NCI-H82 treated with DMSO at 0.1 percent for 48 hours (cell line): Measurements from ENCODE around the gene ATP6V1B1.

ENCODE experiments used
- DNase-seq: peaks from one replicate; lab custom pipeline; 2025; ENCODE audit not compliant: unreplicated experiment; lab: John Stamatoyannopoulos, UW

Gene ATP6V1B1

GRCh38 chr2:70926042-70926441, 9.7 kb upstream of the ATP6V1B1 start:
- no peak for DNase-seq

GRCh38 chr2:70927138-70927537, 8.6 kb upstream of the ATP6V1B1 start:
- DNase-seq = no peak

GRCh38 chr2:70927641-70928040, 8.1 kb upstream of the ATP6V1B1 start:
- no peak for DNase-seq

- no peak for DNase-seq
These were observed 7.3 kb upstream of the ATP6V1B1 start for GRCh38 chr2:70928366-70928765.

DNA sequence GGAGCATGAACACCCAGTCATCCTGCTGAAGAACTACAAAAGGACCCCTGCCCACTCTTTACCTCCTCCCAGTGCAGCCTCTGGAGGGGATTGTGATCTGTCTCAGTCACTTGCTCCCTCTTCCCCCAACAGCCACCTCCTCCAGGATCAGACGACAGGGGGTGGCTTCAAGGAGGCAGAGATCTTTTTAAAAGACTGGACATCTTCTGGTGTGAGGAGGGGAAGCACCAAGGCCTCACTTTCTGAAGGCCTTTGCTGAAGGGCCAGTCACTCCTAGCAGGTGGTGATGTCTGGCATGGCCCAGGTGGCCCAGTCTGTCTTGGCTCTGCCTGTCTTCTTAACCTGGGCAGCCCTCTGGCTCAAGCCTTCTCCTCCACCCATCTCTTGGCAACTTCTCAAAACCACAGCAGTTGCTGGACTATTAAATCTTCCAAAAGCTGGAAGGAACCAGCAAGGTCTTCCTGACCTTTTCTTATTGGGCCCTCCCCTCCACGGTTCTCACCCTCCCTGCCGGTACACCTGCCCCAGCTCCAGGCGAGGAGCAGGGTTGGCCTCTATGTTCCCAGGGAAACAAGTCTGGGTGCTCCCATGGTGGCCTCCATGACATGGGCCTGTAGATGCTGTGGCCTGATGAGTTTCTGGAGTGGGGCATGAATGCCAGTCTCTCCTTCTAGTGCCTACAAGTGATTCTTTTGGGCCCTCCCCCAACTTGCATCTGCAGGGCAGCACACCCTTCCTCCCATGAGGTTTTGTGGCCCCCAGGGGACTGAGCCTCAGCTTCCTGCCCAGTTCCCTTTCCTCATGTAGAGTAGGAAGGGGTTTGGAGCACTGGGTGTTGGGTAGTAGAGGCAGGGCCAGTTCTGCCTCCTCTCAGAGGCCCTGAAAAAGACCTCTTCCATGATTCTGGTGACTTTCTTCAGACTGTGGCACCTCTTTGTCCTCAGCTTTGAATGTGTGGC, 5.0 kb upstream of the ATP6V1B1 start:
- DNase-seq = no peak

- DNase-seq = no peak
These were observed 4.2 kb upstream of the ATP6V1B1 start for GRCh38 chr2:70931376-70932000.

DNA sequence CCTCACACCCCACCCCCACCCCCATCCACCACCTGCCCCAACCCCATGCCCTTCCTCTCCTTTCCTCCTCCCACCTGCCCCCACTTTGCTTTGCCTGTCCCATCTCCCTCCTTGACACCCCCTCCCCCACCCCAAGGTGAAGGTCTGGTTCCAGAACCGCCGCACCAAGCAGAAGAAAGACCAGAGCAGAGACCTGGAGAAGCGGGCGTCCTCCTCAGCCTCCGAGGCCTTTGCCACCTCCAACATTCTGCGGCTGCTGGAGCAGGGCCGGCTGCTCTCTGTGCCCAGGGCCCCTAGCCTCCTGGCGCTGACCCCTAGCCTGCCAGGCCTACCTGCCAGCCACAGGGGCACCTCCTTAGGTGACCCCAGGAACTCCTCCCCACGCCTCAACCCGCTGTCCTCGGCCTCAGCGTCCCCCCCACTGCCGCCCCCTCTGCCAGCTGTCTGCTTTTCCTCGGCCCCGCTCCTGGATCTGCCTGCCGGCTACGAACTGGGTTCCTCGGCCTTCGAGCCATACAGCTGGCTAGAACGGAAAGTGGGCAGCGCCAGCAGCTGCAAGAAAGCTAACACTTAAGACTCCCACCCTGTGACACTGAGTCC, 3.0 kb upstream of the ATP6V1B1 start:
- no peak for DNase-seq

- no peak for DNase-seq
These were observed 719 bp upstream of the ATP6V1B1 start for GRCh38 chr2:70934981-70935380.

- no peak for DNase-seq
These were observed 672 bp downstream of the ATP6V1B1 start for GRCh38 chr2:70936165-70936978.

GRCh38 chr2:70936979-70937811, 1.5 kb downstream of the ATP6V1B1 start:
- no peak for DNase-seq

- no peak for DNase-seq
These were observed 2.3 kb downstream of the ATP6V1B1 start for GRCh38 chr2:70937866-70938585.

GRCh38 chr2:70938586-70938950, 2.9 kb downstream of the ATP6V1B1 start:
- DNase-seq = no peak

- no peak for DNase-seq
These were observed 3.5 kb downstream of the ATP6V1B1 start for GRCh38 chr2:70939001-70939838.

DNA sequence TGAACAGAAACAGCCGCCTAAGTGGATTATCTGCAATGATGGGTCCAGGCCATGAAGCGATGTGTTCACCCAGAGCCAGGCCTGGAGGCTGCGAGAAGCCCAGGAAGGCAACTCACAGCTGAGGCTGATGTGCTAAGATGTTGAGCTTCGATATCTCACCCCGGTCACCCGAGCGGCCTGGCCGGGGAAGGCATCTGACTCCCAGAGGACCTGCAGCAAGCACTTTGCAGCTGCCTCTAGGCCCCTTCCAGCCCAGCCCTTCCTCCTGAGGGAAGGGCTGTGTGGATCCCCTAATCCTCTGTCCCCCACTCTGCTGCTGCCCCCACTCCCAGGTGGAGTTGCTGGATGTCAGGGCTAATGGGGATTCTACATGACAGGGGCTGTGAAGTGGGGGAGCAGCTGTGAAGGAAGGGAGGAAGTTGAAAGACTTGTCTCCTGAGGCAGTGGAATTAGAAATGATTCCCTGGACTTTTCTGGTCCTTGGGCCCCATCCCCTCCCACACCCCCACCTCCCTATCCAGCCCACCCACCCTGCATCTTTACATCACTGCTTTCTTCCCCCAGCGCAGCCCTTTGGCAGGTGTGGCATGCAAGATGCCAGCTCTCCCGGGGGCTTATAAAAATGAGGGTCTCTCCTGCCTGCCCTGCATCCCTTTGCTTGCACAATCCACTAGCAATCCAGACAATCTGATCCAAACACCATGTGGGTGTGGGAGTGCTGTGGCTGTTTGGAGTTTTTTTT, 4.3 kb downstream of the ATP6V1B1 start:
- DNase-seq = no peak

DNA sequence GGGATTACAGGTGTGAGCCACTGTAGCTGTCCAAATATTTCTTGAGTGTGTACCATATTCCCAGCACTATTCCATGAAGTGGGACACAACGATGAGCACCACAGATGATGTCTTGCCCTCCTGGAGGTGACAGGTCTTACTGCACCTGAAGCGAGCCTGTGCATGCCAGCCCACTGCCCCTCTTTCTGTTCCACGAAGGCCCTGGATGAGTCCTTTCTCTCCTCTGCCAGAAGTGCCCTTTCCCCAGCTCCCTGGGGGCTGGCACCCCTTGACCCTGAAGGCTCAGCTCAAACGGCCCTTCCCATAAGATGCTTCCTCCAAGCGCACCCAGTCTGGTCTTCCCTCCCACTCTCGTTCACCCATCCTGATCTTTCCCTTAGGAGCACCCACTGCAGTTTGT, 5.5 kb downstream of the ATP6V1B1 start:
- DNase-seq = no peak

GRCh38 chr2:70941701-70942100, 6.0 kb downstream of the ATP6V1B1 start:
- no peak for DNase-seq

- DNase-seq = no peak
These were observed 6.9 kb downstream of the ATP6V1B1 start for GRCh38 chr2:70942396-70943204.
